SIG-M5 treated with dmso at 0.1 percent for 504 hours (cell line): ENCODE data around the gene INPP4B.

ENCODE experiments used
- DNase-seq: peaks from one replicate; lab custom pipeline; 2025; ENCODE audit not compliant: unreplicated experiment; lab: John Stamatoyannopoulos, UW

The INPP4B gene

DNA sequence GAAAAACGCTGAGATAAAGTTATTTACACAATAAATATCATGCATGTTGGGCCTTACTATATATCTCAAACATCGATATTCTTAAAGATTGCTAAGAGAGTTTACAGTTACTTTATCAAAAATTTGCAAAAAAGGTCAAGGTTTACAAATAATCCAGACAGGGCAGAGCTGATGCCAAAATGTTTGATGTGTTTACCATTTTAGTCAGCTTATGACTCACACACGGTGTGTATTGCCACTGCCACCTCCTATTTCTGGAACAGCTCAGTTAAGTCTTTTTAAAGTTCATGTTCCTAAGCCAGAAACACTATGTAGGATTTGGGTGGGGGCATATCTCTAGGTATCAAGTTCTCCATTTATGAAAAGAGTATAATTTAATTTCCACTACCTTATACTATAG is 580.6 kb downstream of the INPP4B start:
- DNase-seq, result no peak

GRCh38 chr4:142264961-142265360 is 581.1 kb downstream of the INPP4B start:
- no peak for DNase-seq

DNA sequence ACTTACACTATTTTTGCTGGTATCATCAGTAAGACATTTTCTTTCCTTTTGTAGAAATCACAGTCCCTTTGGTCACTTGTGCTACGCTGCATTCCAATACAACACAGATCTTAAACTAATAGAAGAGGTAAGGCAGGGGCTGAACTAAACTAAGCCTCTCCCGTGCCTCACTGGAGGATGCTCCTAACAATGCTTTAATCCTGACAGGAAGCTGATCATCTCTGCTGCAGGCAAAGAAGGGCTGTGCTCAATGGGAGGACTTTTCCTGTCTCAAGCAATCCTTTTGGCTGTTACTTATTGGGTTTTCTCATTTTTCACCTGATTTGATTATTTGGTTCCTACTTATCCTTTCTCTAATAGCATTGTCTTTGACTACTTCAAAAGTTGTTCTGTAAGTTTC is 583.1 kb downstream of the INPP4B start:
- DNase-seq, result no peak

DNA sequence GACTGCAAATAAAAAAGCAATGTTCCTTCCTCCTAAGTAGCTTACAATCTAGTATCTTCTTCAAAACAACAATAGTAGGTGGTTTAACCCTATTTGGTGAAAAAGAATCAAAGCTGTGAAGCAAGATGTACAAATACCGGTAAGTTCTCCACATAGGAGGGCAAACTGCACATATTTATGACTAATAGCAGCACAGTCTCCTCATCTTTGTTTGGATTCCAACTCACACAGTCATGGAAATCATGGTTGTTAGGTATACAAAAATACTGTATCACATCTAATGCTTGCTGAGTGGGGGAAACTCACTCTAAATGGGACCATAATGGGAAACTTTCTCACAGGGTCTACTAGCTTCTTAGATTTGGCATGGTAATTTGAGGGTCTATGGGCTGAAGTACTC is 597.2 kb downstream of the INPP4B start:
- no peak for DNase-seq

DNA sequence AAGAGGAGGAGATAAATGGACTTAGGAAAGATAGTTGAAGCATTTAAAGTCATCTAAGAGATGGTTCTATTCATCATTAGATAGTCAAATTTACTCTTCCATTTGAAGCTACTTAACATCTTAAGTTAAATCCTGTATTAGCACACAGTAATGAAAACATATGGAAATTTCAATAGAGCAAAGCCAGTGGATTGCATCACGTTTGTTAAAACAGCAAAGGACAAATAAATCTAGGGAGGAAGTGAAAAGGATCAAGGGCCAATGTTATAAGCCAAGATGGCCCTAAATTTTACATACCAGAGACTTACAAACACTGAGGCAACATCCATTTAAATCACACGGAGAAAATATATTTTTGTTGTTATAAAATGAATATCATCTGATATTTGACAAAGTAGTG is 602.8 kb downstream of the INPP4B start:
- no peak for DNase-seq

GRCh38 chr4:142242156-142242555 is 603.9 kb downstream of the INPP4B start:
- DNase-seq, result no peak

DNA sequence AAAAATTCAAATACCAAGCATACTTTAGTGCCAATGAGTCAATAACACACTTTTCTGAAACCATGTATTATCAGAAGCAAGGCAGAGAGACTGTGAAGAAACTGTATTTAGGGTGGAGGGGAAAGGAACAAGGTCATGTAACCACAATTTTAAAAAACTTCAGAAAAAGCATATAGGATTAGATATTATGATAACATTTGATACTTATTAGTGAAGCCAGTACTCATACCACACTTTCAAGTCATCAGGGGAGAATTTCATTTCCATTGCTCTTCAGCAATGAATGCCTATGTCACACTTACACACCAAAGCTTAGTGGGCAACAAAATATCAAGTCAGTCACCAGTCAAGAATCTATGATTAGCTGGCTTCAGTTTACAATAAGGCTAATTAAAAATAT is 607.5 kb downstream of the INPP4B start:
- no peak for DNase-seq

GRCh38 chr4:142236268-142236667 is 609.8 kb downstream of the INPP4B start:
- no peak for DNase-seq

DNA sequence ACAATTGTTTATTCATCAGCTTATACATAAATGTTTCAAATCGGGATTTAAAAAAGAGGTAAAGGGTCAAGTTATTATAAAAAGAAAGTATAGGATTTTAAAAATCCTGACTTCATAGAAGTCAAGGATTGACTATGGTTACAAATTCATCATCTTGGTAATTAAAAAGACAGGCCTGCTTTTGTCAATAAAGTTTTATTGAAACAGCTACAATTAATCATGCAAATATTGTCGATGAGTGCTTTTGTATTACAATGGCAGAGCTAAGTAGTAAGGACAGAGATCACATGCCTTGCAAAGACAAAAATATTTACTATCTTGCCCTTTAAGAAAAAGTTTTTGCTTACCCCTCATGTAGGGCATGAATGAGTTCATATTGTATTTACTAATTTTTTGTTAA is 614.3 kb downstream of the INPP4B start:
- DNase-seq, result no peak

DNA sequence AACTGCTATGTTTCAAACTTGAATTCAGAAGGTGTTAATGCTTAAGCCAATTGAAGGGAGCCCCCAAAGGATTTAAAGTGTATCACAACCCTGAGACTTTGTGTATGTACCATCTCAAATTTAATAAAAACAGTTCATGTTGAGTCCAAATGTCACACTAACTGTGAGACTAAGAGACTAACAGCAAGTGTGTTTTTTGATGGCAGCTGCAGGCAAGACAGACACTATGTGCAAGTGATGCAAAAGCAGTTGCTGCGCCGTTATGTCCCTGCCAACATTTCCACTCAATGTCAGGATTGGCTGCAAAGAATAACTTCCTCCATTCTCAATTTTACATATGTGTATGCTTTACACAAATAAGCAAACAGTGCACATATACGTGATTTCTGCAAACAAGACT is 615.1 kb downstream of the INPP4B start:
- DNase-seq, result no peak

GRCh38 chr4:142226014-142226413 is 620.1 kb downstream of the INPP4B start:
- DNase-seq, result no peak

- no peak for DNase-seq
Measured at GRCh38 chr4:142222127-142222526, 624.0 kb downstream of the INPP4B start.

DNA sequence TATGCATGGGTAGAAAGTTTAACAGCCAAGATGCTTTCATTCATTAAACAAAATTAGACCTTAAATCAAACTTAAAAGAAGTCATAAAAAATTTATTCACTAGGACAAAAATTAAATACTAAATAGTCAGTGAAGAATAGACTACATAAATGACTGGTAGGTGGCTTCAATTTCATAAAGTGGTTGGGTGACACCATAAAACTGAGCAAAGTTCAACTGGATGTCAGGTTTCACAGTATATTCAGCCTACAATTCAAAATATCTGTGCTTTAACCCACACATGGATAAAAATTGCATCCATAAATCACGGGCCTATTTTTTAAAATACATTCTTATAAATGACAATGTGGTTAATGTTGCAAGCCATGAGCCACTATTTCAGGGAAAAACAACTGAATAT is 627.4 kb downstream of the INPP4B start:
- no peak for DNase-seq

DNA sequence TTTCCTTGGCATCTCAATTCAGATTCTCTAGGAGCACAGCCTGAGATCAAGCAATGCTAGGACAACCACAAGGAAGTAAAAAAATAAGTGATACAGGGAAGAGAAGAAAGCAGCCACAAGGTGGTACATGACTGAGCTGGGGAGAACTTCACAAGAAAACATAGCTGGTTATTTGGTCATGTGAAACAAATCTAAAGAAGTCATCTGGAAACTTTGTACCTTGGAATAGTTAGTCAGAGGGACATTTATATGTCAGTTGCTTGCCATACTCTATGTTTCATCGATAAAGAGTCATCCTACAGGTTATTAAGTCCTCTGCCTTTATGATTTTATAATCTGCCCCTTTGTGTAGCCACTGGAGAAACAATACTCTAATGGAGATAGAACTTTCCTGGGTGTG is 634.7 kb downstream of the INPP4B start:
- peak; percentile 6 for DNase-seq

GRCh38 chr4:142203505-142203904 is 642.6 kb downstream of the INPP4B start:
- no peak for DNase-seq

- no peak for DNase-seq
Measured at GRCh38 chr4:142202404-142203332, 643.4 kb downstream of the INPP4B start.

GRCh38 chr4:142201041-142201440 is 645.1 kb downstream of the INPP4B start:
- no peak for DNase-seq

- DNase-seq, result no peak
Measured at GRCh38 chr4:142194905-142195304, 651.2 kb downstream of the INPP4B start.

DNA sequence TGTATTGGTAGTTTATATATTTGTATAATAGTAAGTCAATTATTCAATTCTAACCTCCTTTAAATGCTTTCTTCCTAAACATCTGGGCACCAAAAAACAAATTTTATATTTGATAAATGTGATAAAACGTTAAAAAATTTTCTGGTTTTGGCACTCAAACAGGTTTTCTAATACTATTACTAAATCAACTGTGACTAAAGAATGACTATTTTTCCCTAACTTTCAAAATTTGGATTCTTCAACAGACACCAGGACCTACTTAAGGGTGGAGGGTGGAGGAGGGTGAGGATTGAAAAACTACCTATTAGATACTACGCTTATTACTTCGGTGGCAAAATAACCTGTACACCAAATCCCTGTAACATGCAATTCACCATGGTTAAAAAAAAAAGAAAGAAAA is 654.2 kb downstream of the INPP4B start:
- no peak for DNase-seq

DNA sequence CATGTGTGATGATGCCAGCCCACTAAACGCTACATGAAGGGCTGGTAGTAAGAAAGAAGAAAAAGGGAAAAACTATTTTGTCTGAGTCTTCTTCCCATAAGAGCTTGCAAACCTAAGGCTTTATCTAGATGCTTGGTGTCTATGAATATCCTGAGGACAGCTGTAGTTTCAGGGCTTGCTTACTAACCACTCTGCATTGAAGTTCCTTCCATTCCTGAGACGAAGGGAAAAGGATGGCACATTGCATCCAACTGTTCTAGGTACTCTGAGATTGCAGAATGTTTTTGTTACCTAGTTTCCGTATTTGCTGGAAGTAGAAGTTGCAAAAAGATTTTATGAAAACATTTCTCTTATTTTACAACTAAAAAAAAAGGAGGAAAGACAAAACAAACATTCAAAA is 665.1 kb downstream of the INPP4B start:
- no peak for DNase-seq

GRCh38 chr4:142169216-142169615 is 676.9 kb downstream of the INPP4B start:
- DNase-seq, result no peak

DNA sequence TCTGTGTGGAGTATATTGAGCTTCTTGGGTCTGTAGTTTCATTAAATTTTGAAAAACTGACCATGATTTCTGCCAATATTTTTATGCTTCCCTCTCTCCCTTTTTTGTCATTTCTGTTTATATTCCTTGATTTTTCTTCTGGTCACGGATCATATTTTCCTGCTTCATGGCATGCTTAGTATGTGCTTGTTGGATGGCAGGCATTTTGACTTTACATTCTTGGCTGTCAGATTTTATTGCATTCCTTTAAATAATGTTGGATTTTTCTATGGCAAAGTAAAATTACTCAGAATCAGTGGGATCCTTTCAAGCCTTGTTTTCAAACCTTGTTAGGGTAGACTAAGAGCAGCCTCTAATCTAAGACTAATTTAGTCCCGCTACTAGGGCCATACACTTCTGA is 677.9 kb downstream of the INPP4B start:
- no peak for DNase-seq
